NAMALWA (cell line): ENCODE results near the gene GRID1.

Experiments
- DNase-seq: peaks from one replicate; pipeline ENCODE4 v3.0.0-alpha.2; 2015; ENCODE audit warnings: low spot score

GRID1 gene

DNA sequence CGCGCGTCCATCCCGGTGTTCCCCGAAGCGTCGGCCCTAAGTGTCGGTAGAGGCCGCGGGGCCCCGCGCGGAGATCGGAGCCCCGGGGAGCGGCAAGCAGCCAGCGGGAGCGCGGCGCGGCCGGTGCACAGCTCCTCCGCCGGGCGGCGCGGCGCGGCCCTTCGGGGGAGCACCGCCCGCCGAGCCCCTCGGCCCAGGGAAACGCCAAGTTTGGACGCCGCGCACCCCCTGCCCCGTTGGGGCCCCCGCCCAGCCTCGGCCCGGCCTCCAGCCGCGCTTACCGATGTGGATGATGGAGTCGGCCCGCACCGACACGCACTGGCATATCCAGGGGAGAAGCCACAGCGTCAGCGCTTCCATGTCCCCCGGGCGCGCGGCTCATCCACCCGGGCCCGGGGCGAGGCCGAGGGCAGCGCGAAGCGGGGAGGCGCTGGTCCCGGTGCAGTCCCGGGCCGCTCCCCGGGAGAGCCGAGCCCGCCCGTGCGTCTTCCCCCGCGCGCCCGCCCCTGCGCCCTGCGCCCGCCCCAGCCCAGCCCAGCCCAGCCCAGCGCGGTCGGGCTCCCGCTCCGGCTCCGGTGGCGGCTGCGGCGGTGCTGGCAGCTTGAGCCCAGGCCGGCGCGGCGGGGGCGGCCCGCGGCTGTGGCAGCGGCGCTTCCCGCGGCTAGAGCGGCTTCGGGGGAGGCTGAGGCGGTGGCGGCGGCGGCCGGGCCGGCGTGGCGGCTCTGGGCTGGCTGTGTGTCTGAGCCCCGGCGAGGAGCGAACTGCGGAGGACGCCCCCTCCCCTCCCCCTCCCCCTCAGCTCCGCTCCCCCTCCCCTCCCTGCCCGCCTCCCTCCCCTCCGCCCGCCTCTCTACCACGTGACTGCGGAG is at the start of gene GRID1:
Gene GRID1, minus strand, starts transcription at position 763 of the 869 bp plus-strand sequence.
- no peak for DNase-seq

- no peak for DNase-seq
Observed at GRCh38 chr10:86415583-86415982, 49.0 kb upstream of the GRID1 start.

GRCh38 chr10:86415116-86415515 is 48.5 kb upstream of the GRID1 start:
- no peak for DNase-seq

DNA sequence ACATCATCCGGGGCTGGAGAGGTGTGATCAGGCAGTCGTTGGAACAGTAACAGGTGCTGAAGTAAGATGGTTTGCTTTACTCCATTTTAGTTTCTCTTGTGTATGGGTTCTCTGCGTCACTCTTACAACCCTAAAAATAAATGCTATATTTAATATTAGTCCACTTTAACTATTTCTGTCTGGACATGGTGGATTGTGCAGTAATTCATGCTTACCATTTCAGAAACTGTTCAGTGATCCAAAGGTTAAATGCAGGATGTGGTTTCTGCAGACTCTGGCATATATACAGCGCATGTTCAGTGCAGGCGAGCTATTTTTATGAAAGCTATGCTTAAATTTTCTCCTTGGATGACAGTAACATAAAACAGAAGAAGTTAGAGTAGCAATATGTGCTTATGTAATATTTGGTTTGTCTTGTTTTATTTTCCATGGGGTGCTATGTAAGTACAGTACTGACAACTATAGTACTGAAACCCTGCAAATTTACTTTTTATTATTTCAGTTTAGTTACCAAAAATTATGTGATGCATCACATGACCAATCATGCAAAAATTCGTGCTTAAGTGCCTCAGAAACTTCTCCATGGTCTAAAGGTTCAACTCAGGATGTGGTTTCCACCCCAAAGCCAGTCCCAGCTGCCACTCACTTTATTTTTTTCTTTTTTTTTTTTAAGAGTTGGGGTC is 46.6 kb upstream of the GRID1 start:
- peak; percentile 96 for DNase-seq

DNA sequence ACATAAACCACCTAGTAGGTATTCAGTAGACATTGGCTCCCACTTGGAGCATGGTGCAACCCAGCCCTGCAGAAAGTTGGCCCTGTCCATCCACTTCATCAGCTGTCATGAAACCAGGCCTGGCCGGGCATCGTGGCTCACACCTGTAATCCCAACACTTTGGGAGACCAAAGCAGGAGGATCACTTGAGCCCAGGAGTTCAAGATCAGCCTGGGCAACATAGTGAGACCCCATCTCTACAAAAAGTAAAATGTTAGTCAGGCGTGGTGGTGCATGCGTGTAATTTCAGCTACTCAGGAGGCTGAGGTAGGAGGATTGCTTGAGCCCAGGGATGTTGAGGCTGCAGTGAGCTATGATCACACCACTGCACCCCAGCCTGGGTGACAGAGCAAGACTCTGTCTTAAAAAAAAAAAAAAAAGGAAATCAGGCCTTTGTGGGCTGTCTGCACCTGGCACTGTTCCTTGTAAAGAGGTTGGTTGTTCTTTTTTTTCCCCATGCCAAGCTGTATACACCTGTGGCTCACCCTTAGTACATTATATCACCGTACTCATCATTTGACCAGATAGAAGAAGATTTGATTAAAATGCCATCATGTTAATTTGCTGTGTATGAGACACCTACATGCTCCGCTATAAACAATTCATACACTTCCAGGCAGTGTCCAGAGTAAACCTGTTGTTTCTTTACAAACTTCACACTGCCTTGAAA is 45.4 kb upstream of the GRID1 start:
- peak; percentile 80 for DNase-seq

- peak; percentile 82 for DNase-seq
Observed at GRCh38 chr10:86411281-86411841, 44.8 kb upstream of the GRID1 start.

GRCh38 chr10:86410542-86411124 is 44.0 kb upstream of the GRID1 start:
- no peak for DNase-seq

- no peak for DNase-seq
Observed at GRCh38 chr10:86409183-86409582, 42.6 kb upstream of the GRID1 start.

DNA sequence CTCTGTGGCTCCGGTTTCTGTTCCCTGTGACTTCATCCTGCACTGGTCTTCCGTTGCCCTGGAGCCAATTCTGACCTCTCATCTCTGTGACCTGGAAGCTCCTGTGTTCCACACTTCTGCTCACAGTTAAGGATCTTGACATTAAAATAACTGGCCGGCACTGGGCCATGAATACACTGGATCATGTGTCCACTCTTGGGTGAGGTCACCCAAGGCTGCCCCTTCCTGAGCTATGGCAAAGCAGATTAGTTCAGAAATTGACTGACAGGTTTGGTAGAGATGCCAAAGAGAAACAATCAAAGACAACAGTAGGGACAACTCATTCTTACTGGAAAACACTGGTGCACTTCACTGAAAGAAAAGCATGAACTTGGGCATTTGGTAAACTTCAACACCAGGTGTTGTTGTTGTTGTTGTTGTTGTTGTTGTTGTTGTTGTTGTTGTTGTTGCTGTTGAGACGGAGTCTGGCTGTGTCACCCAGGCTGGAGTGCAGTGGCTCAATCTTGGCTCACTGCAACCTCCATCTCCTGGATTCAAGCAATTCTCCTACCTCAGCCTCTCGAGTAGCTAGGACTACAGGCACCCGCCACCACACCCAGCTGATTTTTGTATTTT is 36.7 kb upstream of the GRID1 start:
- DNase-seq, result no peak

- DNase-seq, result no peak
Observed at GRCh38 chr10:86402283-86402941, 35.8 kb upstream of the GRID1 start.

DNA sequence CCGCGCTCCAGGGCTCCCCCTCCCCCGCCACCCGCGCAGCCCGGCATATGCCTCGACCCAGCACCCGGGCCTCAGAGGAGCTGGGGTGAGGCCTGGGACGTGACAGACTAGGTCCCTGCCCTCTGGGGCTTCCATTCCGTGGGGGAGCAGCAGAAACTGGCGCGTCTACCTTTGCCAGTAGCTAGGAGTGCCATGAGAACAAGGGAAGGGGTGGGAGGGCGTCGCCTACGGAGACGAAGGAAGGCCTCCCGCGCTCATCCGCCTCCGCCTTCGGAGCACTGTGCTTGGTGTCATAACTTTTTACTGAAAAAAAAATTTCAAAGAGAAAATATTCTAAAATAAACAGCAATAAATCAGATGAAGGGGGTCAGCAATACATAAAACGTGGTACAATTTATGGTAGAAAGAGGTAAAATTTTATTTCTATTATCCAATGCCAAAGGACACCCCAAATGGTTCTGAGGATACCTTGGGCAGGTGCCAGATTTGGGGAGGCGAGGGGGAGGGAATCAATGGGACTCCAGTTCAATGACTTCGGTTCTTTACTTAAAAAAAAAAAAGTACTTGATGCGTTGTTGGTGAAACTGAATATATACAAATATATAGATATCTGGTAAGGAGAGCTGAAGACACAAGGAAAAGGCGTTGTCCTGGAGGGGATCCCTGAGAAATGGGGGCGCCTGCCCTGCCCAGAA is 35.1 kb upstream of the GRID1 start:
- no peak for DNase-seq

DNA sequence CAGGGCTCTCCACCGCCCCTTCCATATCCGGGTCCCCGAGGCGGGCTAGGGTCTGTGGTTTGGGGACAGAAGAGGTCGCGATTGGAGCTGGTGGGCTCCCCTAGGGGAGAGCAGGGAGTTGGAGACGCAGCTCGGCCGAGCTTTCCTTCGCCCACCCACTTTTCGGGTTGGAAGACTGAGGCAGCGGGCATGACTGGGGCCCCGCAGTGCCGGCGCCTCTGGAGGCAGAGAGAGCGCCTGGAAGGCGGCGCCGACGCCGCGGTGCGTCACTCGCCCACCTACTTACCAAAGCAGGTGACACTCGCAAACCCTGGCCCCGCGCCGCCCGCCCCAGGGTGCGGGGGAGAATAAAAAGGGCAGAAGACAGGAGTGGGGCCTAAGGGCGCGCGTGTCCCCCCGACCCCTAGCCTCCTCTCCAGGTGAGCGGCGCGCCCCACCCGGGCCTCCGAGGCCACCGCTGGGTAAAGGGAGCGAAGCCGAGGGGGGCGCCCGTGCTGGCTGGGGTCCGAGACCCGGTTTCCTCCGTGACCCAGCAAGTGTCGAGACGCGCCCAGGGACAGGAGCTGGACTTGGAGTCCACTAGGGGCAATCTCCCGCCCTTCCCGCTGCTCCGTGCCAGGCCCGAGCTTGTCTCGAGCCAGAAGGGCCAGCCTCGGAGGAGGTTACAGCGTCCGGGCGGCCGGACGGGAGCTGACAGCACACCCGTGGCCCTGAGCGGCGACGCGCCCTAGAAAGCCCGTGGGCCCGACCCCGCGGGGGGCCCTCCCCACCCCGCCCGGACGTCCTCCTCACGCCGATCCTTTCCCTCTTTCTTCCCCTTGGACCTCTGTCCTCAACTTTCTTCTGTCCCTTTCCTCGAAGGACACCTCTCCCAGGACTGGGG is 34.4 kb upstream of the GRID1 start:
- peak; percentile 65 for DNase-seq

DNA sequence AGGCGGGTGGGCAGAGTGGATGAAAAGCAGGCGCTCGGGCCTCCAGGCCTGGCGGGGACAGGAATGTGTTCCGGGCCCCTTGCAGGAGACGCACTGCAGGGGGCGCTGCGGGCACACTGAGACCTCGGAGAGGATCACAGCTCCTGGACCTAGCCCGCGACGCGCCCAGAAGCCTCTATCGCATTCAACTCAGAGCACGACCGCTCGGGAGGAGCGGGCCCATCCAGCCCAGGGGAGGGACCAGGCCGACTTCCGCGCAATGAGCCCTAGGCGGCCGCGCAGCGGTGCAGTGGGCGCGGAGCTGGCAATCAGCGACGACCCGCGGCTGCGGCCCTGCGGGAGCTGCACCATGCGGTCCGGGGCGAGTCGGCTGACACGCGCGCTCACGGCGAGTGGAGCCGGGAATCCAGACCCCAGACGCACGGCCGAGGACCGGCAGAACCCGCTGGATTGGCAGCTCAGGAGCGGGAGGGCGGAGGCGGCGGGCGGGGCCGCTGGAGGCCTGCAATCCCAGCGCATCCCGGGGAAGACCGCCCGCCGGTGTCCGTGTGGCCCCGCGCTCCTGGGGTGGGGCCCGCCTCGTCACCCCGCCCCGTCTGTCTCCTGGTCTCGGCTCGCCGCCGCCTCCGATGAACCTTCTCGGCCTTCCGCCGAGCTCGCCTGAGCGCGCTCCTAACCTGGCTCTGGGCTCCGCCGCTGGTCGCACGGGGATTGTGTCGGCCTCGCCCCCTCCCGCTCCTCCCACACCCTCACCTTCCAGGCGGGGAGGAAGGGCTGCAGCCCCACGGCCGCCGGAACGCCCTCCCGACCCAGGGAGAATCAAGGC is 33.5 kb upstream of the GRID1 start:
- DNase-seq, result peak; percentile 97

DNA sequence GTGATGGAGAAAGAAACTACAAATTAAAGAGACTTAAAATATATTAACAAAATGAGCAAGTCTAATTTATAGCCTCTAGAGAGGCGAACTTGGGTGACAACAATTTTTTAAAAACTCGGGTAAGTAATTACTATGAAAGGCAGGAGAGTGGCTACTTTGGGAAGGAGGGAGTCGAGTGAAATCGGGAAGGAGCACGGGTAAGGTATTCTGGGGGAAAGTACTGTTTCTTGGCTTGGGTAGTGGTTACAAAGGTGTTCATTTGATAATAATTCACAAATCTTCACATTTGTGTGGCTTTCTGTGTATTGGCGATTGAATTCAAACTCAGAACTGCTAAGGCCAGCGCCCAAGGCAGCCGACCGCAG is 32.9 kb upstream of the GRID1 start:
- DNase-seq, result no peak

GRCh38 chr10:86397120-86397519 is 30.5 kb upstream of the GRID1 start:
- DNase-seq, result no peak

DNA sequence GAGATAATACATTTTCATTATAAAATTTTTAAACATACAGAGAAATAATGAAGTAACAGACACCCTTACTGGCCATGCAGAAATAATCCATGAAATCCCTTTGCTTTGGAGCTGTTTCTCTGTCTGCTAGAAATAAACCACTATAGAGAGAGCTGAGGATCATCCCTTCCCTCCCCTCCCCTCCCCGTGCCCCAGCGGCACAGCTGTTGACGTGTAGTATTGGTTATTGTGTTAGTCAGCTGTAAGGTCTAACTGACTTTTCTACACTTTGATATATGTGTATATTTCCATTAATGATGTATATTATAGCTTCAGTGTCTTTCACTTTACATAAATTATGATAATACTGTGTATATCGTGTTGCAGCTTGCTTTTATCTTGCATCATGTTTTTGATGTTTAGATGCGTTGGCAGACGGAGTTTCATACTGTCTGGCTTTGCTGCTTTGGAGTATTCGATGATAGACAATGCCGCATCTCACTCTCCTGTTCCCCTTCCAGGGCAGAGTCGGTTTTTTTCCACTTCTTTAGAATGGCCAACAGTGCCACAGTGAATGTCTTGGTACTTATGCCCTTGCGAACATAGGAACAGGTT is 27.4 kb upstream of the GRID1 start:
- no peak for DNase-seq

- DNase-seq, result no peak
Observed at GRCh38 chr10:86393362-86393761, 26.8 kb upstream of the GRID1 start.

- DNase-seq, result peak; percentile 60
Observed at GRCh38 chr10:86392723-86393094, 26.1 kb upstream of the GRID1 start.
